ENCODE measurements around the gene NRARP. TPM values are rescaled to one million over a fixed set of nuclear protein-coding genes. Genes with fewer than 3 reads are reported as not detected.
A peak's percentile ranks its signal among the peaks of the same experiment; 100 is the strongest.

Gene NRARP
- total RNA-seq, 1 experiment from 2014 or later: 23.8 TPM

DNA sequence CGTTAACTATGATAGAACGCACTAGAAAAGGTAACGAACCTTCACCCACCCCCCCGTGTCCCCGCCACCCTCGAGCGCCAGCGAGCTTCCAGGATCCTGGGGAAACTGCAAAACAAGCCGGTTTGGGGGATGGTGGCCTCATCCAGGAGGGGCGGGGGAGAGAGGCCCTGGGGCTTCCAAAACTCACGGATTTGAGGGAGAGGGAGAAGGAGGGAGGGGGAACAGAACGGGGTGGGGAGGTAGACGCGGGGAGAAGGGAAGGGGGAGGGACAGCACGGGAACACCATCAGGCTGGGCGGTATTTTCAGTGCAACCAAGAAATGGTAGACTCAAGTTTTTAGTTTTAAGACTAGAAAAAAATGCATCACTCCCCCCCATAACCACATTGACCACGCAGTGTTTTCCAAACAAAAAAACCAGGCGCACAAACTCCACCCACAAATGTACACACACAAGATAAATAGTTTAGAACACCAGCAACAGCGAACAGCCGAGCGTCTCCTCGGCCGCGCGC is 1.4 kb downstream of the NRARP start:
- Mint-ChIP-seq H3K9me3 (peaks cover 0 to 2% of the 10 kb centered on the region in 2 experiments; a peak in 3 of 5 replicates), H3K36me3 (ENCODE audit: insufficient read depth in 1 of 3, low read depth in 3 of 3) (peaks cover 0 to 2% (median 0%) of the 10 kb centered on the region in 3 experiments; a peak in 3 of 7 replicates), H3K27me3 (ENCODE audit: low read depth) (peaks cover 43% of the 10 kb centered on the region), H3K27ac (peak overlapping the region; percentile 57 to 96 (median 93); a peak in 5 of 7 replicates), H3K4me1 (peaks cover 36 to 53% of the 10 kb centered on the region in 2 experiments), H3K4me3 (peak overlapping the region; percentile 80 to 99)
- Histone ChIP-seq H3K4me2 (ENCODE audit: insufficient read depth, insufficient read length, low read length) (peak overlapping the region; percentile 31), H3K9me3 (ENCODE audit: control insufficient read depth, low read depth, low read length) (no peaks in the 10 kb centered on the region), H2BK120ac (ENCODE audit: low read depth, low read length, poor library complexity, severe bottlenecking) (no peak overlapping the region), H3K56ac (ENCODE audit: insufficient read length, low read depth, low read length) (no peak overlapping the region), H3K9ac (ENCODE audit: extremely low read depth, insufficient read length, low read length) (no peak overlapping the region), H2BK5ac (ENCODE audit: insufficient read length, low read length) (no peak overlapping the region), H4K5ac (ENCODE audit: insufficient read length, low read depth, low read length) (no peak overlapping the region), H3K23ac (ENCODE audit: insufficient read length, low read depth, low read length) (no peak overlapping the region), H3K79me2 (ENCODE audit: insufficient read depth, low read length) (no peaks in the 10 kb centered on the region), H2AK5ac (ENCODE audit: insufficient read length, low read length) (no peak overlapping the region), H3K14ac (ENCODE audit: insufficient read depth, low read length) (no peak overlapping the region), H3K79me1 (ENCODE audit: insufficient read depth, low read depth, low read length, poor library complexity, severe bottlenecking) (no peaks in the 10 kb centered on the region), H3K27ac (ENCODE audit: insufficient read length, low read depth, low read length) (no peak overlapping the region), H3T11ph (ENCODE audit: low read length) (no peak overlapping the region), H2BK20ac (ENCODE audit: low read depth, low read length, poor library complexity, severe bottlenecking) (no peak overlapping the region), H2BK12ac (ENCODE audit: insufficient read length, low read depth, low read length) (no peak overlapping the region), H2BK15ac (ENCODE audit: low read depth, low read length) (no peak overlapping the region), H4K91ac (ENCODE audit: insufficient read length, low read depth, low read length) (no peak overlapping the region), H3K4ac (ENCODE audit: low read depth, low read length) (no peak overlapping the region), H3K27me3 (ENCODE audit: insufficient read depth, low read length) (peaks cover 5% of the 10 kb centered on the region; the same call in 1 of the 2 replicates), H4K8ac (replicated peaks; ENCODE audit: insufficient read length, low read depth, low read length) (no peak overlapping the region), H3K18ac (ENCODE audit: insufficient read length, low read depth, low read length) (no peak overlapping the region), H3K4me1 (ENCODE audit: insufficient read depth, low read length) (peaks cover 5% of the 10 kb centered on the region; the same call in 1 of the 2 replicates), H4K20me1 (ENCODE audit: control insufficient read depth, insufficient read depth, insufficient read length) (no peaks in the 10 kb centered on the region), H2AFZ (ENCODE audit: low read length) (no peak overlapping the region), H3K23me2 (ENCODE audit: insufficient read length, low read depth, low read length, poor library complexity, severe bottlenecking) (peaks cover 7% of the 10 kb centered on the region)
- DNase-seq: peak; percentile 68
- TF ChIP-seq, protein P1, sequence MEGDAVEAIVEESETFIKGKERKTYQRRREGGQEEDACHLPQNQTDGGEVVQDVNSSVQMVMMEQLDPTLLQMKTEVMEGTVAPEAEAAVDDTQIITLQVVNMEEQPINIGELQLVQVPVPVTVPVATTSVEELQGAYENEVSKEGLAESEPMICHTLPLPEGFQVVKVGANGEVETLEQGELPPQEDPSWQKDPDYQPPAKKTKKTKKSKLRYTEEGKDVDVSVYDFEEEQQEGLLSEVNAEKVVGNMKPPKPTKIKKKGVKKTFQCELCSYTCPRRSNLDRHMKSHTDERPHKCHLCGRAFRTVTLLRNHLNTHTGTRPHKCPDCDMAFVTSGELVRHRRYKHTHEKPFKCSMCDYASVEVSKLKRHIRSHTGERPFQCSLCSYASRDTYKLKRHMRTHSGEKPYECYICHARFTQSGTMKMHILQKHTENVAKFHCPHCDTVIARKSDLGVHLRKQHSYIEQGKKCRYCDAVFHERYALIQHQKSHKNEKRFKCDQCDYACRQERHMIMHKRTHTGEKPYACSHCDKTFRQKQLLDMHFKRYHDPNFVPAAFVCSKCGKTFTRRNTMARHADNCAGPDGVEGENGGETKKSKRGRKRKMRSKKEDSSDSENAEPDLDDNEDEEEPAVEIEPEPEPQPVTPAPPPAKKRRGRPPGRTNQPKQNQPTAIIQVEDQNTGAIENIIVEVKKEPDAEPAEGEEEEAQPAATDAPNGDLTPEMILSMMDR (conservative IDR thresholded peaks at IDR 0.05): no peak
- WGBS (ENCODE audit: extremely low coverage, insufficient read length, low lambda C conversion rate): no CpG with 5 or more reads among the region's 25 CpGs
